K562 (cell line): ENCODE results near the gene TUBGCP6. TPM values are rescaled to one million over a fixed set of nuclear protein-coding genes. Genes with fewer than 3 reads are reported as not detected.
A peak's percentile ranks its signal among the peaks of the same experiment; 100 is the strongest.

Experiments used
- CTCF ChIP-seq, 3 experiments: IDR thresholded peaks in 2 of 3; conservative IDR thresholded peaks in 1 of 3; 2 replicates each; pipeline ENCODE4 v1.5.1; 2011 to 2012; ENCODE audit warnings: low read length in 3 of 3, mild to moderate bottlenecking in 3 of 3, control low read depth in 2 of 3, improper control_type of control experiment in 1 of 3, inconsistent platforms in 1 of 3, low read depth in 1 of 3, mixed read lengths in 1 of 3, moderate library complexity in 1 of 3; ENCODE audit not compliant: insufficient read depth in 2 of 3
- FOS ChIP-seq: IDR thresholded peaks from 3 replicates; pipeline ENCODE4 v1.6.1; 2011; ENCODE audit not compliant: insufficient read length; ENCODE audit errors: extremely low read depth
- MAX ChIP-seq: sonication (generic); formaldehyde crosslinking; IDR thresholded peaks from 2 replicates; pipeline ENCODE4 v1.9.0; 2022; ENCODE audit warnings: mild to moderate bottlenecking, missing genetic modification reagents
- STAT6 ChIP-seq: sonication (generic); formaldehyde crosslinking; IDR thresholded peaks from 2 replicates; pipeline ENCODE4 v1.8.1; 2023; ENCODE audit warnings: mild to moderate bottlenecking, missing genetic modification reagents
- TCF15 ChIP-seq: fragments of 250-450 bp; sonication (Bioruptor Pico); IDR thresholded peaks from 2 replicates; pipeline ENCODE4 v1.8.0; 2022; ENCODE audit warnings: moderate library complexity, mild to moderate bottlenecking, inconsistent platforms
- USF1 ChIP-seq: sonication (generic); formaldehyde crosslinking; IDR thresholded peaks from 2 replicates; pipeline ENCODE4 v1.9.0; 2022; ENCODE audit warnings: mild to moderate bottlenecking, missing genetic modification reagents
- polyA plus RNA-seq, 8 experiments: library from polyadenylated mRNA; depleted of rRNA in 4 of 8; stranded (reverse) in 5 of 8; unstranded in 3 of 8; fragments of >200 nt; fragmentation: Nextera tagmentation in 2 of 8; fragmentation: Illumina TruSeq in 1 of 8; extraction: Ambion mirVana in 2 of 8; extraction: Trizol in 1 of 8; gene quantifications; 2 replicates each; pipeline versions ENCODE4 v1.2.1 to v1.2.3, GENCODE V29; 2011 to 2014; ENCODE audit warnings: inconsistent platforms in 1 of 8, missing spikeins in 1 of 8
- total RNA-seq, 7 experiments: library from RNA; depleted of rRNA in 6 of 7; stranded (reverse); fragments of >200 nt in 6 of 7; fragmentation: Illumina TruSeq in 2 of 7; extraction: Trizol in 2 of 7; gene quantifications; 2 replicates each; pipeline versions ENCODE4 v1.2.1 to v1.2.3, GENCODE V29; 2011 to 2021; ENCODE audit warnings: low replicate concordance in 1 of 7

TUBGCP6 gene
- total and polyA plus RNA-seq, 9 of the 15 experiments (the other 6 are each of a cell fraction or from before 2014, with no cell fraction given): 0.76 to 33.0 (median 10.1) TPM

- TF ChIP-seq STAT6 (CRISPR knock-in tag): no peak
- peak; percentile 45; the same call in 1 of the 2 replicates for TF ChIP-seq USF1
- no peak for TF ChIP-seq FOS
- no peak for TF ChIP-seq TCF15 (CRISPR knock-in tag)
- peak; percentile 29 to 56 (median 35) for TF ChIP-seq CTCF (IDR thresholded peaks at IDR 0.05 in 2 of 3, conservative IDR thresholded peaks at IDR 0.05 in 1 of 3; ENCODE audit: insufficient read depth in 2 of 3, low read depth in 1 of 3, low read length in 3 of 3)
- peak; percentile 35 for TF ChIP-seq MAX
Observed at GRCh38 chr22:50206599-50206998, 38.2 kb downstream of the TUBGCP6 start (continued).
